Smooth muscle cell (in vitro differentiated cells): ENCODE results near the gene FEM1B. TPM values are rescaled to one million over a fixed set of nuclear protein-coding genes. Genes with fewer than 3 reads are reported as not detected.

Experiments used
- DNase-seq: peaks from one replicate; lab custom pipeline; 2025; ENCODE audit not compliant: unreplicated experiment; lab: John Stamatoyannopoulos, UW
- H2AFZ ChIP-seq: fragments of 200-600 bp; sonication (generic); 2 replicates; pipeline ENCODE4 v1.6.0; 2016; ENCODE audit warnings: antibody characterized with exemption, low read depth, mild to moderate bottlenecking
- H3F3A ChIP-seq: fragments of 200-600 bp; sonication (generic); 2 replicates; pipeline ENCODE4 v1.6.0; 2017; ENCODE audit warnings: antibody characterized with exemption, low read depth
- H3K27ac ChIP-seq: fragments of 200-600 bp; sonication (generic); 2 replicates; pipeline ENCODE4 v1.5.1; 2016; ENCODE audit warnings: low read depth, mild to moderate bottlenecking
- H3K27me3 ChIP-seq: fragments of 200-600 bp; sonication (generic); 2 replicates; pipeline ENCODE4 v1.6.1; 2016; ENCODE audit warnings: low read depth, mild to moderate bottlenecking
- H3K36me3 ChIP-seq: fragments of 200-600 bp; sonication (generic); 2 replicates; pipeline ENCODE4 v1.5.1; 2016; ENCODE audit warnings: low read depth
- H3K4me1 ChIP-seq: fragments of 200-600 bp; sonication (generic); 2 replicates; pipeline ENCODE4 v1.5.1; 2016; ENCODE audit warnings: low read depth
- H3K4me2 ChIP-seq: fragments of 200-600 bp; sonication (generic); 2 replicates; pipeline ENCODE4 v1.6.0; 2016; ENCODE audit warnings: mild to moderate bottlenecking
- H3K4me3 ChIP-seq: fragments of 200-600 bp; sonication (generic); 2 replicates; pipeline ENCODE4 v1.5.1; 2016; ENCODE audit warnings: mild to moderate bottlenecking
- H3K79me2 ChIP-seq: fragments of 200-600 bp; sonication (generic); 2 replicates; pipeline ENCODE4 v1.6.0; 2016; ENCODE audit warnings: low read depth, mild to moderate bottlenecking
- H3K9ac ChIP-seq: fragments of 200-600 bp; sonication (generic); 2 replicates; pipeline ENCODE4 v1.6.0; 2016; ENCODE audit warnings: low read depth
- H3K9me3 ChIP-seq: fragments of 200-600 bp; sonication (generic); replicated peaks from 2 replicates; pipeline ENCODE4 v1.5.1; 2016; ENCODE audit warnings: low read depth
- H4K20me1 ChIP-seq: fragments of 200-600 bp; sonication (generic); 2 replicates; pipeline ENCODE4 v1.6.0; 2016; ENCODE audit warnings: low read depth
- WGBS: methylation state at CpG from one replicate; pipeline ENCODE4 v1.1.7; 2016; ENCODE audit warnings: low lambda C conversion rate; 5-methylcytosine and 5-hydroxymethylcytosine counted together
- polyA plus RNA-seq: library from polyadenylated mRNA; unstranded; fragments of >200 nt; fragmentation: Nextera tagmentation; extraction: Ambion mirVana; gene quantifications from 2 replicates; pipeline ENCODE4 v1.2.1, GENCODE V29; 2016
- total RNA-seq: library from RNA; depleted of rRNA; stranded (reverse); fragments of >200 nt; gene quantifications from 2 replicates; pipeline ENCODE4 v1.2.3, GENCODE V29; 2014
- TF ChIP-seq, protein P1 (sequence below): fragments of 200-600 bp; sonication (generic); IDR thresholded peaks from 2 replicates; pipeline ENCODE4 v1.5.1; 2017; ENCODE audit warnings: borderline replicate concordance, mild to moderate bottlenecking, antibody characterized with exemption; ENCODE audit not compliant: insufficient read depth, poor library complexity, severe bottlenecking

Gene FEM1B
- total and polyA plus RNA-seq, 2 experiments from 2014 or later, result 13.0 to 41.4 TPM

- H3K4me3 ChIP-seq, result no peak overlapping the region
- H2AFZ ChIP-seq, result no peak overlapping the region
- WGBS, result 87% methylated on average over 15 of the region's 15 CpGs
- H3K4me2 ChIP-seq, result no peak overlapping the region
- TF ChIP-seq, protein P1, sequence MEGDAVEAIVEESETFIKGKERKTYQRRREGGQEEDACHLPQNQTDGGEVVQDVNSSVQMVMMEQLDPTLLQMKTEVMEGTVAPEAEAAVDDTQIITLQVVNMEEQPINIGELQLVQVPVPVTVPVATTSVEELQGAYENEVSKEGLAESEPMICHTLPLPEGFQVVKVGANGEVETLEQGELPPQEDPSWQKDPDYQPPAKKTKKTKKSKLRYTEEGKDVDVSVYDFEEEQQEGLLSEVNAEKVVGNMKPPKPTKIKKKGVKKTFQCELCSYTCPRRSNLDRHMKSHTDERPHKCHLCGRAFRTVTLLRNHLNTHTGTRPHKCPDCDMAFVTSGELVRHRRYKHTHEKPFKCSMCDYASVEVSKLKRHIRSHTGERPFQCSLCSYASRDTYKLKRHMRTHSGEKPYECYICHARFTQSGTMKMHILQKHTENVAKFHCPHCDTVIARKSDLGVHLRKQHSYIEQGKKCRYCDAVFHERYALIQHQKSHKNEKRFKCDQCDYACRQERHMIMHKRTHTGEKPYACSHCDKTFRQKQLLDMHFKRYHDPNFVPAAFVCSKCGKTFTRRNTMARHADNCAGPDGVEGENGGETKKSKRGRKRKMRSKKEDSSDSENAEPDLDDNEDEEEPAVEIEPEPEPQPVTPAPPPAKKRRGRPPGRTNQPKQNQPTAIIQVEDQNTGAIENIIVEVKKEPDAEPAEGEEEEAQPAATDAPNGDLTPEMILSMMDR, result no peak
- no peak for DNase-seq
- H3K27me3 ChIP-seq, result no peaks in the 10 kb centered on the region
- H3K4me1 ChIP-seq, result no peaks in the 10 kb centered on the region
- no peaks in the 10 kb centered on the region for H3F3A ChIP-seq
- H3K9ac ChIP-seq, result no peak overlapping the region
- peak overlapping the region; percentile 28 for H3K27ac ChIP-seq
- H3K36me3 ChIP-seq, result peaks cover 5% of the 10 kb centered on the region
- H3K79me2 ChIP-seq, result no peaks in the 10 kb centered on the region
- no peaks in the 10 kb centered on the region for H3K9me3 ChIP-seq
- H4K20me1 ChIP-seq, result no peaks in the 10 kb centered on the region
Measured at GRCh38 chr15:68303560-68304436, 26.3 kb downstream of the FEM1B start.

DNA sequence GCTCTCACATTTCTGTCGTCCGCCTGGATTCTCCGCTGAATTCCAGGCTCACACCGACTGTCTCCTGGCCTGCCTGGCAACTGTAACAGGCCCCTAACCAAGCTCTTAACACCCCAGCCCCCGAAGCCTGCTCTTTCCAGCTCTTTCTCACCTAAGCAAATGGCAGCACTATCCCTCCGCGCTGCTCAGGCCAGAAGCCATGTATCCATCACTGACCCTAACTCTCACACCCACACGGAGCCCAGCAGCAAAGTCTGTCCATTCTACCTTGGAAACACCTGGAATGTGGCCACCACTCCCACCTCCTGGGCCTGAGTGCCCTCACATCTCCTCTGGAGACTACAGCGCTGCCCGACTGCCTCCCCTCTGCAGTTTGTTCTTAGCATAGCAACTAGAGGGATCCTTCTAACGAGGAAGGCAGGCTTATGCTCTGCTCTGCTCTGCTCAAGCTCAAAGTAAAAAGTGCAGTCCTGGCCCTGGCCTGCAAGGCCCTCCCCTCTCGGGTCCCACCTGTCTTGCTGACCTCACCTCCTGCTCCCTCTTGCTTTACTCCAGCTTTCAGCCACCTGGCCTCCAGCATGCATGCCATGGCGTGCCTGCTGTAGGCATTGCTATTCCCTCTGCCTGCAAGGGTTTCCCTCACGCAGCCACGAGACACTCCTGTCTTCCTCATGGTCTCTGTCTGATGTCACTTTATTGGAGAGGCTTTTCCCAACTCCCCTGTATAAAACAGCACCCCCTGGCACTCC is 27.2 kb downstream of the FEM1B start:
- Histone ChIP-seq H3K79me2 (no peaks in the 10 kb centered on the region), H3K4me3 (no peak overlapping the region), H3K27ac (peak overlapping the region; percentile 35), H3F3A (no peaks in the 10 kb centered on the region), H3K9me3 (no peaks in the 10 kb centered on the region), H3K27me3 (no peaks in the 10 kb centered on the region), H3K9ac (no peak overlapping the region), H3K36me3 (peaks cover 7% of the 10 kb centered on the region), H3K4me1 (no peaks in the 10 kb centered on the region), H3K4me2 (no peak overlapping the region), H4K20me1 (no peaks in the 10 kb centered on the region), H2AFZ (no peak overlapping the region)
- WGBS, result 64% methylated on average over 15 of the region's 15 CpGs
- TF ChIP-seq, protein P1, result no peak
- DNase-seq, result no peak

DNA sequence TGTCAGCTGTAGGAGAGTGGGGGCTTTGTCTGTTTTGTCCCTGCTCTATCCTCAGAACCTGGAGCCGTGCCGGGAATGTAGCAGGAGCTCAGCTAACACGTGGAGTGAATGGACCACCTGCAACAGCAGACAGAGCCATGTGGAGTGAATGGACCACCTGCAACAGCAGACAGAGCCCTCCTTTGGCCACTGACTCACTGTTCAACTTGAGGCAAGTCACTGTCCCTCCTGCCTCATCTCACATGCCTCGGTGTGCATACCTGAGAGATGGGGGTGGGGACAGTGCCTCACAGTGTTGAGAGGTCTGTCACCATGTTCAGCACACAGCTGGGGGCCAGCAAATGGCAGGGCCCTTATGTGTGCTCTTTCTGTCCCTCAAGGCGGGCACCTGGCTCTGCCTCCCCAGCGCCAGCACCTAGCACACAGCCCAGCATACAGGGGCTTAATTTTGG is 27.9 kb downstream of the FEM1B start:
- Histone ChIP-seq H3K4me3 (no peak overlapping the region), H3K4me1 (no peaks in the 10 kb centered on the region), H3K79me2 (no peaks in the 10 kb centered on the region), H3K27me3 (no peaks in the 10 kb centered on the region), H2AFZ (no peak overlapping the region), H3K27ac (peak overlapping the region; percentile 35), H3F3A (no peaks in the 10 kb centered on the region), H3K9me3 (no peaks in the 10 kb centered on the region), H3K9ac (no peak overlapping the region), H4K20me1 (no peaks in the 10 kb centered on the region), H3K36me3 (peaks cover 7% of the 10 kb centered on the region), H3K4me2 (no peak overlapping the region)
- 63% methylated on average over 6 of the region's 6 CpGs for WGBS
- TF ChIP-seq, protein P1, result no peak
- no peak for DNase-seq
